ENCODE measurements around the gene BBS12.

GRCh38 chr4:122771724-122772123 lies 39.2 kb downstream of the BBS12 start:
- TF ChIP-seq ZNF274 (IDR thresholded peaks at IDR 0.05; ENCODE audit: low read depth, low read length) (no peak), SUZ12 (IDR thresholded peaks at IDR 0.05; ENCODE audit: extremely low read depth, insufficient read depth, insufficient read length) (no peak)

Measured in NT2/D1 (cell line).